H9 (cell line): ENCODE results near the gene NBPF11. TPM values are rescaled to one million over a fixed set of nuclear protein-coding genes. Genes with fewer than 3 reads are reported as not detected.
"Not testable (repeated sequence)": the region's sequence is repeated elsewhere in the genome, so short reads cannot be mapped to it uniquely, and the experiment has no call there.

Source experiments
- DNase-seq: peaks from one replicate; pipeline ENCODE4 v3.0.0-alpha.2; 2017
- H2AFZ ChIP-seq: one replicate; pipeline ENCODE4 v1.6.1; 2013; ENCODE audit warnings: mild to moderate bottlenecking, low read length, control low read depth, moderate library complexity
- H2AK5ac ChIP-seq: 2 replicates; pipeline ENCODE4 v1.6.1; 2013; ENCODE audit warnings: low read length, control low read depth, mixed read lengths; ENCODE audit not compliant: insufficient read length
- H2BK120ac ChIP-seq: one replicate; pipeline ENCODE4 v1.6.1; 2013; ENCODE audit warnings: low read depth, mild to moderate bottlenecking, low read length, control low read depth, inconsistent platforms; ENCODE audit not compliant: poor library complexity, severe bottlenecking
- H2BK12ac ChIP-seq: 2 replicates; pipeline ENCODE4 v1.6.1; 2013; ENCODE audit warnings: low read length, control low read depth, mixed read lengths, low read depth; ENCODE audit not compliant: insufficient read length
- H2BK15ac ChIP-seq: 2 replicates; pipeline ENCODE4 v1.6.1; 2013; ENCODE audit warnings: low read depth, low read length, control low read depth
- H2BK20ac ChIP-seq: one replicate; pipeline ENCODE4 v1.6.1; 2013; ENCODE audit warnings: low read depth, mild to moderate bottlenecking, low read length, control low read depth, inconsistent platforms; ENCODE audit not compliant: poor library complexity, severe bottlenecking
- H2BK5ac ChIP-seq: 2 replicates; pipeline ENCODE4 v1.6.1; 2013; ENCODE audit warnings: low read length, control low read depth, mixed read lengths; ENCODE audit not compliant: insufficient read length
- H3K14ac ChIP-seq: 2 replicates; pipeline ENCODE4 v1.6.1; 2013; ENCODE audit warnings: low read length, control low read depth; ENCODE audit not compliant: insufficient read depth
- H3K18ac ChIP-seq: 2 replicates; pipeline ENCODE4 v1.6.1; 2013; ENCODE audit warnings: low read depth, mild to moderate bottlenecking, mixed read lengths, low read length, control low read depth; ENCODE audit not compliant: insufficient read length
- H3K23ac ChIP-seq: 2 replicates; pipeline ENCODE4 v1.6.1; 2013; ENCODE audit warnings: low read length, control low read depth, mixed read lengths, low read depth; ENCODE audit not compliant: insufficient read length
- H3K23me2 ChIP-seq: 2 replicates; pipeline ENCODE4 v1.6.1; 2013; ENCODE audit warnings: low read depth, mild to moderate bottlenecking, mixed read lengths, low read length, control low read depth; ENCODE audit not compliant: insufficient read length, poor library complexity, severe bottlenecking
- H3K27ac ChIP-seq: 2 replicates; pipeline ENCODE4 v1.5.1; 2013; ENCODE audit warnings: low read length, control low read depth, mixed read lengths, low read depth; ENCODE audit not compliant: insufficient read length
- H3K27me3 ChIP-seq: 2 replicates; pipeline ENCODE4 v1.6.1; 2013; ENCODE audit warnings: low read length, control low read depth, inconsistent platforms; ENCODE audit not compliant: insufficient read depth
- H3K4ac ChIP-seq: 2 replicates; pipeline ENCODE4 v1.6.1; 2013; ENCODE audit warnings: low read depth, mild to moderate bottlenecking, control low read depth, inconsistent platforms, low read length, moderate library complexity
- H3K4me1 ChIP-seq: 2 replicates; pipeline ENCODE4 v1.6.1; 2013; ENCODE audit warnings: low read length, control low read depth, inconsistent platforms; ENCODE audit not compliant: insufficient read depth
- H3K4me2 ChIP-seq: 2 replicates; pipeline ENCODE4 v1.6.1; 2013; ENCODE audit warnings: low read length, control low read depth, mixed read lengths; ENCODE audit not compliant: insufficient read length, insufficient read depth
- H3K56ac ChIP-seq: 2 replicates; pipeline ENCODE4 v1.6.1; 2013; ENCODE audit warnings: low read depth, mild to moderate bottlenecking, mixed read lengths, low read length, control low read depth; ENCODE audit not compliant: insufficient read length
- H3K79me1 ChIP-seq: 2 replicates; pipeline ENCODE4 v1.6.1; 2013; ENCODE audit warnings: low read depth, mild to moderate bottlenecking, moderate library complexity, low read length, control low read depth, inconsistent platforms; ENCODE audit not compliant: insufficient read depth, poor library complexity, severe bottlenecking
- H3K79me2 ChIP-seq: 2 replicates; pipeline ENCODE4 v1.6.1; 2013; ENCODE audit warnings: low read length, control low read depth, inconsistent platforms; ENCODE audit not compliant: insufficient read depth
- H3K9ac ChIP-seq: 2 replicates; pipeline ENCODE4 v1.6.1; 2013; ENCODE audit warnings: low read length, control low read depth, mixed read lengths; ENCODE audit not compliant: insufficient read length; ENCODE audit errors: extremely low read depth
- H3K9me3 ChIP-seq: one replicate; pipeline ENCODE4 v1.6.1; 2013; ENCODE audit warnings: low read depth, low read length, inconsistent platforms; ENCODE audit not compliant: control insufficient read depth
- H3T11ph ChIP-seq: one replicate; pipeline ENCODE4 v1.6.1; 2013; ENCODE audit warnings: mild to moderate bottlenecking, low read length, control low read depth, inconsistent platforms
- H4K20me1 ChIP-seq: one replicate; pipeline ENCODE4 v1.6.1; 2013; ENCODE audit not compliant: control insufficient read depth, insufficient read length, insufficient read depth
- H4K5ac ChIP-seq: 2 replicates; pipeline ENCODE4 v1.6.1; 2013; ENCODE audit warnings: low read depth, mild to moderate bottlenecking, mixed read lengths, low read length, control low read depth; ENCODE audit not compliant: insufficient read length
- H4K8ac ChIP-seq: replicated peaks from 2 replicates; pipeline ENCODE4 v1.6.1; 2013; ENCODE audit warnings: low read length, control low read depth, mixed read lengths, low read depth; ENCODE audit not compliant: insufficient read length
- H4K91ac ChIP-seq: 2 replicates; pipeline ENCODE4 v1.6.1; 2013; ENCODE audit warnings: low read depth, mild to moderate bottlenecking, moderate library complexity, mixed read lengths, low read length, control low read depth; ENCODE audit not compliant: insufficient read length
- H3K27ac Mint-ChIP-seq, 3 experiments: 2 replicates in 2 of 3; 3 replicates in 1 of 3; pipeline ENCODE4 v1.8.0; 2020 to 2021; ENCODE audit warnings: mixed read lengths in 3 of 3, mild to moderate bottlenecking in 1 of 3, moderate library complexity in 1 of 3
- H3K27me3 Mint-ChIP-seq: 2 replicates; pipeline ENCODE4 v1.8.0; 2021; ENCODE audit warnings: low read depth, mild to moderate bottlenecking, moderate library complexity, mixed read lengths
- H3K36me3 Mint-ChIP-seq, 3 experiments: 2 replicates in 2 of 3; 3 replicates in 1 of 3; pipeline ENCODE4 v1.8.0; 2020 to 2021; ENCODE audit warnings: low read depth in 3 of 3, mixed read lengths in 3 of 3; ENCODE audit not compliant: insufficient read depth in 1 of 3
- H3K4me1 Mint-ChIP-seq, 2 experiments: 2 replicates each; pipeline ENCODE4 v1.8.0; 2020; ENCODE audit warnings: mixed read lengths in 2 of 2
- H3K4me3 Mint-ChIP-seq, 2 experiments: 2 replicates in 1 of 2; 3 replicates in 1 of 2; pipeline ENCODE4 v1.8.0; 2020 to 2021; ENCODE audit warnings: mild to moderate bottlenecking in 2 of 2, mixed read lengths in 2 of 2, moderate library complexity in 1 of 2
- H3K9me3 Mint-ChIP-seq, 2 experiments: 2 replicates in 1 of 2; 3 replicates in 1 of 2; pipeline ENCODE4 v1.8.0; 2020; ENCODE audit warnings: mild to moderate bottlenecking in 2 of 2, mixed read lengths in 2 of 2, moderate library complexity in 1 of 2
- WGBS: extraction: QIAGEN DNeasy Blood & Tissue Kit; methylation state at CpG from one replicate; pipeline ENCODE4 v1.1.7; 2013; ENCODE audit warnings: missing lambda C conversion rate, low lambda C conversion rate, mixed read lengths; ENCODE audit not compliant: insufficient read length; ENCODE audit errors: extremely low coverage; 5-methylcytosine and 5-hydroxymethylcytosine counted together
- total RNA-seq: library from RNA; stranded (reverse); gene quantifications from 2 replicates; pipeline ENCODE4 v1.2.1, GENCODE V29; 2021

NBPF11 gene
- total RNA-seq, 1 experiment from 2014 or later = 9.2 TPM

DNA sequence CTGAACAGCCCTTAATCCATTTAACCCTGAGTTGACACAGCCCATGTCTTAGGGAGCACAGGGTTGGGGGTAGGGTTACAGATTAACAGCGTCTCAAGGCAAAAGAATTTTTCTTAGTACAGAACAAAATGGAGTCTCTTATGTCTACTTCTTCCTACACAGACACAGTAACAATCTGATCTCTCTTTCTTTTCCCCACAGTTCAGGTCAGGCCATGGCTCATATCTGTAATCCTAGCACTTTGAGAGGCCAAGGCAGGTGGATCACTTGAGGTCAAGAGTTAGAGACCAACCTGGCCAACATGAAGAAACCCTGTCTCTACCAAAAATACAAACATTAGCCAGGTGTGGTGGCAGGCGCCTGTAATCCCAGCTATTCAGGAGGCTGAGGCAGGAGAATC is 13.5 kb downstream of the NBPF11 start:
- no CpG with 5 or more reads among the region's 2 CpGs for WGBS
- H3K9me3 ChIP-seq, H3K14ac ChIP-seq, H2BK20ac ChIP-seq, H3K4me1 ChIP-seq, H2AFZ ChIP-seq, H4K91ac ChIP-seq, H2BK12ac ChIP-seq, H4K20me1 ChIP-seq, H3T11ph ChIP-seq, H3K4me3 Mint-ChIP-seq, H2BK5ac ChIP-seq, DNase-seq, H3K79me1 ChIP-seq, H3K18ac ChIP-seq, H3K9me3 Mint-ChIP-seq, H2BK15ac ChIP-seq, H3K9ac ChIP-seq, H3K56ac ChIP-seq, H3K27me3 ChIP-seq, H4K8ac ChIP-seq, H3K27ac Mint-ChIP-seq, H3K4ac ChIP-seq, H3K27ac ChIP-seq, H3K23me2 ChIP-seq, H4K5ac ChIP-seq, H3K4me1 Mint-ChIP-seq, H2AK5ac ChIP-seq, H3K4me2 ChIP-seq, H3K23ac ChIP-seq, H3K79me2 ChIP-seq, H2BK120ac ChIP-seq: not testable (repeated sequence)
- Mint-ChIP-seq H3K36me3 (peaks cover 0 to 15% (median 3%) of the 10 kb centered on the region in 3 experiments; a peak in 5 of 7 replicates), H3K27me3 (peaks cover 16% of the 10 kb centered on the region)

DNA sequence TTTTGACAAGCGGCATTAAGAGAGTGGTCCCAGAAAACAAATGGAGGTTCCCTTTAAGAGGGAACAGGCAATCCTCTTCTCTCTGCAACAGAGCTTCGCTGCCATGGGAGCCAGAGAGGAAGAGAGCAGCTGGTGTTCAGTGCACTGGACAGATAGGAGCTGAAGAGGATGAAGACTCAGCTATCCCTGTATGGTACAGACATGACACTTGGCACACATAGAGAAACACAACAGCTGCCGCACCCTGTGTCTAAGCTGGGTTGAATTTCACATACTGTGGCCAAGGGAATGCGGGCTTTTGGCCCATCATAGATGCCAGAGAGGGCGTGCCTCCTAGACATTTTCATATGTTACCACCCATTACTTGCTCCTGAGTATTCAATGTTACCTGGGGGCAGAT is 29.7 kb downstream of the NBPF11 start:
- H3K4me2 ChIP-seq, H3T11ph ChIP-seq: not testable (repeated sequence)

More for the DNA sequence above, 29.7 kb downstream of the NBPF11 start:
- not testable (repeated sequence) for H3K18ac ChIP-seq, H2BK20ac ChIP-seq, H3K9me3 ChIP-seq, H3K14ac ChIP-seq, H3K4ac ChIP-seq, H2BK5ac ChIP-seq, H4K5ac ChIP-seq, H4K91ac ChIP-seq, H2BK15ac ChIP-seq, H2AFZ ChIP-seq, H3K9ac ChIP-seq, H3K4me3 Mint-ChIP-seq, DNase-seq, H4K8ac ChIP-seq, H3K23ac ChIP-seq, H2BK12ac ChIP-seq, H3K79me2 ChIP-seq, H3K4me1 Mint-ChIP-seq, H3K4me1 ChIP-seq, H3K27me3 ChIP-seq, H3K27ac ChIP-seq, H3K27me3 Mint-ChIP-seq, H3K9me3 Mint-ChIP-seq, H2BK120ac ChIP-seq, H2AK5ac ChIP-seq, H3K56ac ChIP-seq, H3K23me2 ChIP-seq, H3K79me1 ChIP-seq, H4K20me1 ChIP-seq
- Mint-ChIP-seq H3K27ac (peak overlapping the region in 1 of 3 experiments; percentile 49; a peak in 1 of 7 replicates), H3K36me3 (peaks cover 3 to 13% (median 6%) of the 10 kb centered on the region in 3 experiments; a peak in 4 of 7 replicates)
- WGBS = no CpG with 5 or more reads among the region's 5 CpGs
